Right lobe of liver (tissue), 4 donors: ENCODE results near the gene GATA5.

Experiments
- POLR2A ChIP-seq: fragments of 450-650 bp; IDR thresholded peaks from one replicate; pipeline ENCODE4 v1.6.1; 2017; ENCODE audit warnings: antibody characterized with exemption, mild to moderate bottlenecking
- TF ChIP-seq, protein P1 (sequence below), 4 donors: fragments of 200-600 bp in 3 of 4; fragments of 450-650 bp in 1 of 4; IDR thresholded peaks; one replicate each; pipeline versions ENCODE4 v1.5.1 to v1.8.0; 2016 to 2022; ENCODE audit warnings: antibody characterized with exemption in 4 of 4, mild to moderate bottlenecking in 2 of 4
- donor health status: DM: no; HTN: no; CAD: no.
- donor health status: DM: no; HTN: no; CAD: no.
- donor health status: DM: no; HTN: yes; CAD: no.

DNA sequence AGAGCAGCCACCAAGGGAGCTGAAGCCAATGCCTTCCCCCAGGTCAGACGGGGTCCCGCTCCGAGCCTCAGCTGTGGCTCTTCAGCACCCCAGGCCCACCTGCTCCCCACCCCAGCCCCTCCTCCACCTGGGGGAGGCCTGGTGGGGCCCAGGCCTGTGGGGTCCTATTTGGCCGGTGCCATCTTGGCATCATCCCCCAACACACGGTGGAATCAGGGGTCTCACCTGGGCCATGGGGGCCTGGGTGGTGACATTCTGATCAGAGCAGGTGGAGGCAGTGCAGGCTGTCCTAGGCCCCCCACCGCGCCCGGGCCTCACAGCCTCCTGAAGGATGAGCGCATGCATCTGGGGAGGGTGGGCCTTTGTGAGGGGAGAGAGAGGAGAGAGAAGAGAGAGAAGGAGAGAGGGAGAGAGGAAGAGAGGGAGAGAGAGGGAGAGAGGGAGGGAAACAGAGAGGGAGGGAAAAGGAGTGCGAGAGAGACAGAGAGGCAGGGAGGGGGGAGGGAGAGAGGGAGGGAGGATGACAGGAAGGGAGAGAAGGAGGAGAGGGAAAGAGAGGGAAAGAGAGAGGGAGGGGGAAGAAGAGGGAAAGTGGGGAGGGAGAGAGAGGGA, 24.5 kb downstream of the GATA5 start:
- TF ChIP-seq, protein P1, sequence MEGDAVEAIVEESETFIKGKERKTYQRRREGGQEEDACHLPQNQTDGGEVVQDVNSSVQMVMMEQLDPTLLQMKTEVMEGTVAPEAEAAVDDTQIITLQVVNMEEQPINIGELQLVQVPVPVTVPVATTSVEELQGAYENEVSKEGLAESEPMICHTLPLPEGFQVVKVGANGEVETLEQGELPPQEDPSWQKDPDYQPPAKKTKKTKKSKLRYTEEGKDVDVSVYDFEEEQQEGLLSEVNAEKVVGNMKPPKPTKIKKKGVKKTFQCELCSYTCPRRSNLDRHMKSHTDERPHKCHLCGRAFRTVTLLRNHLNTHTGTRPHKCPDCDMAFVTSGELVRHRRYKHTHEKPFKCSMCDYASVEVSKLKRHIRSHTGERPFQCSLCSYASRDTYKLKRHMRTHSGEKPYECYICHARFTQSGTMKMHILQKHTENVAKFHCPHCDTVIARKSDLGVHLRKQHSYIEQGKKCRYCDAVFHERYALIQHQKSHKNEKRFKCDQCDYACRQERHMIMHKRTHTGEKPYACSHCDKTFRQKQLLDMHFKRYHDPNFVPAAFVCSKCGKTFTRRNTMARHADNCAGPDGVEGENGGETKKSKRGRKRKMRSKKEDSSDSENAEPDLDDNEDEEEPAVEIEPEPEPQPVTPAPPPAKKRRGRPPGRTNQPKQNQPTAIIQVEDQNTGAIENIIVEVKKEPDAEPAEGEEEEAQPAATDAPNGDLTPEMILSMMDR (IDR thresholded peaks at IDR 0.05): no peak
- no peak for TF ChIP-seq POLR2A
